ENCODE measurements around the gene CERCAM.

DNA sequence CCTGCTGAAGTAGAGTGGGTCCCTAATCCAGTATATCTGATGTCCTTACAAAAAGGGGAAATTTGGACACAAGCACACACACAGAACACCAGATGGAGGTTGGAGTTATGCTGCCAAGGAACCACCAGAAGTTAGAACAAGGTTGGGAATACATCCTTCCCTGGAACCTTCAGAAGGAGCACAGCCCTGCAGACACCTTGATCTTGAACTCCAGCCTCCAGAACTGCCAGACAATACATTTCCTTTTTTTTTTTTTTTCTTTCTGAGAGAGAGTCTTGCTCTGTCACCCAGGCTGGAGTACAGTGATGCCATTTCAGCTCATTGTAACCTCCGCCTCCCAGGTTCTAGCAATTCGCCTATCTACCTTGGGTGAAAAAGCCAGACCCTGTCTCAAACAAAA is 28.1 kb downstream of the CERCAM start:
- TF ChIP-seq, protein P1, sequence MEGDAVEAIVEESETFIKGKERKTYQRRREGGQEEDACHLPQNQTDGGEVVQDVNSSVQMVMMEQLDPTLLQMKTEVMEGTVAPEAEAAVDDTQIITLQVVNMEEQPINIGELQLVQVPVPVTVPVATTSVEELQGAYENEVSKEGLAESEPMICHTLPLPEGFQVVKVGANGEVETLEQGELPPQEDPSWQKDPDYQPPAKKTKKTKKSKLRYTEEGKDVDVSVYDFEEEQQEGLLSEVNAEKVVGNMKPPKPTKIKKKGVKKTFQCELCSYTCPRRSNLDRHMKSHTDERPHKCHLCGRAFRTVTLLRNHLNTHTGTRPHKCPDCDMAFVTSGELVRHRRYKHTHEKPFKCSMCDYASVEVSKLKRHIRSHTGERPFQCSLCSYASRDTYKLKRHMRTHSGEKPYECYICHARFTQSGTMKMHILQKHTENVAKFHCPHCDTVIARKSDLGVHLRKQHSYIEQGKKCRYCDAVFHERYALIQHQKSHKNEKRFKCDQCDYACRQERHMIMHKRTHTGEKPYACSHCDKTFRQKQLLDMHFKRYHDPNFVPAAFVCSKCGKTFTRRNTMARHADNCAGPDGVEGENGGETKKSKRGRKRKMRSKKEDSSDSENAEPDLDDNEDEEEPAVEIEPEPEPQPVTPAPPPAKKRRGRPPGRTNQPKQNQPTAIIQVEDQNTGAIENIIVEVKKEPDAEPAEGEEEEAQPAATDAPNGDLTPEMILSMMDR (IDR thresholded peaks at IDR 0.05), result no peak
- TF ChIP-seq POLR2A (IDR thresholded peaks at IDR 0.05), result no peak

All from uterus (tissue), 2 donors.